H1 (cell line): Measurements from ENCODE around the gene SGK1.
"Not testable (repeated sequence)": the region's sequence is repeated elsewhere in the genome, so short reads cannot be mapped to it uniquely, and the experiment has no call there.

Source experiments
- EZH2 ChIP-seq: fragments of 200-600 bp; sonication (generic); IDR thresholded peaks from 2 replicates; pipeline ENCODE4 v1.7.1; 2012; ENCODE audit warnings: low read depth, mild to moderate bottlenecking, moderate library complexity, low read length, inconsistent platforms; ENCODE audit not compliant: severe bottlenecking
- MAFK ChIP-seq: IDR thresholded peaks from 2 replicates; pipeline ENCODE4 v1.6.1; 2012; ENCODE audit warnings: low read depth, mild to moderate bottlenecking, improper control_type of control experiment, low read length
- NANOG ChIP-seq: IDR thresholded peaks from 2 replicates; pipeline ENCODE4 v1.6.1; 2011; ENCODE audit warnings: low read length, low read depth, mild to moderate bottlenecking, inconsistent platforms; ENCODE audit not compliant: insufficient read depth, poor library complexity, severe bottlenecking
- POLR2A ChIP-seq, 2 experiments: IDR thresholded peaks; 1 replicate in 1 of 2; 2 replicates in 1 of 2; pipeline ENCODE4 v1.6.1; 2011; ENCODE audit warnings: low read depth in 2 of 2, low read length in 2 of 2, mild to moderate bottlenecking in 2 of 2; ENCODE audit errors: control extremely low read depth in 1 of 2
- POLR2AphosphoS5 ChIP-seq: IDR thresholded peaks from 2 replicates; pipeline ENCODE4 v1.6.1; 2011; ENCODE audit warnings: low read depth, low read length
- SIN3A ChIP-seq, 2 experiments: IDR thresholded peaks in 1 of 2; conservative IDR thresholded peaks in 1 of 2; 2 replicates each; pipeline ENCODE4 v1.6.1; 2011 to 2012; ENCODE audit warnings: low read length in 2 of 2, improper control_type of control experiment in 1 of 2, low read depth in 1 of 2, mild to moderate bottlenecking in 1 of 2
- TCF12 ChIP-seq: IDR thresholded peaks from 2 replicates; pipeline ENCODE4 v1.6.1; 2011; ENCODE audit warnings: low read depth, mild to moderate bottlenecking, low read length
- USF2 ChIP-seq: IDR thresholded peaks from 2 replicates; pipeline ENCODE4 v1.6.1; 2011; ENCODE audit warnings: low read length, improper control_type of control experiment
- YY1 ChIP-seq: IDR thresholded peaks from 2 replicates; pipeline ENCODE4 v1.6.1; 2011; ENCODE audit warnings: low read depth, mild to moderate bottlenecking, low read length
- TF ChIP-seq, protein P1 (sequence below), 3 experiments: IDR thresholded peaks; 1 replicate in 2 of 3; 2 replicates in 1 of 3; pipeline versions ENCODE4 v1.5.1 to v1.6.1; 2011; ENCODE audit warnings: low read length in 3 of 3, mild to moderate bottlenecking in 3 of 3, inconsistent platforms in 2 of 3, low read depth in 1 of 3, moderate library complexity in 1 of 3; ENCODE audit not compliant: insufficient read depth in 1 of 3; ENCODE audit errors: control extremely low read depth in 1 of 3
- TF ChIP-seq, protein P2 (sequence below): IDR thresholded peaks from 2 replicates; pipeline ENCODE4 v1.6.1; 2012; ENCODE audit warnings: low read length, inconsistent platforms

GRCh38 chr6:134192609-134193008 is 125.3 kb downstream of the SGK1 start:
- TF ChIP-seq EZH2; POLR2AphosphoS5; YY1; USF2; TCF12; MAFK; SIN3A (conservative IDR thresholded peaks at IDR 0.05 in 1 of 2, IDR thresholded peaks at IDR 0.05 in 1 of 2; ENCODE audit: low read depth in 1 of 2, low read length in 2 of 2); POLR2A (IDR thresholded peaks at IDR 0.05; ENCODE audit: control extremely low read depth in 1 of 2, low read depth in 2 of 2, low read length in 2 of 2); NANOG: not testable (repeated sequence)
- TF ChIP-seq, protein P1, sequence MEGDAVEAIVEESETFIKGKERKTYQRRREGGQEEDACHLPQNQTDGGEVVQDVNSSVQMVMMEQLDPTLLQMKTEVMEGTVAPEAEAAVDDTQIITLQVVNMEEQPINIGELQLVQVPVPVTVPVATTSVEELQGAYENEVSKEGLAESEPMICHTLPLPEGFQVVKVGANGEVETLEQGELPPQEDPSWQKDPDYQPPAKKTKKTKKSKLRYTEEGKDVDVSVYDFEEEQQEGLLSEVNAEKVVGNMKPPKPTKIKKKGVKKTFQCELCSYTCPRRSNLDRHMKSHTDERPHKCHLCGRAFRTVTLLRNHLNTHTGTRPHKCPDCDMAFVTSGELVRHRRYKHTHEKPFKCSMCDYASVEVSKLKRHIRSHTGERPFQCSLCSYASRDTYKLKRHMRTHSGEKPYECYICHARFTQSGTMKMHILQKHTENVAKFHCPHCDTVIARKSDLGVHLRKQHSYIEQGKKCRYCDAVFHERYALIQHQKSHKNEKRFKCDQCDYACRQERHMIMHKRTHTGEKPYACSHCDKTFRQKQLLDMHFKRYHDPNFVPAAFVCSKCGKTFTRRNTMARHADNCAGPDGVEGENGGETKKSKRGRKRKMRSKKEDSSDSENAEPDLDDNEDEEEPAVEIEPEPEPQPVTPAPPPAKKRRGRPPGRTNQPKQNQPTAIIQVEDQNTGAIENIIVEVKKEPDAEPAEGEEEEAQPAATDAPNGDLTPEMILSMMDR (IDR thresholded peaks at IDR 0.05; ENCODE audit: control extremely low read depth in 1 of 3, insufficient read depth in 1 of 3, low read depth in 1 of 3, low read length in 3 of 3), result not testable (repeated sequence)
- TF ChIP-seq, protein P2, sequence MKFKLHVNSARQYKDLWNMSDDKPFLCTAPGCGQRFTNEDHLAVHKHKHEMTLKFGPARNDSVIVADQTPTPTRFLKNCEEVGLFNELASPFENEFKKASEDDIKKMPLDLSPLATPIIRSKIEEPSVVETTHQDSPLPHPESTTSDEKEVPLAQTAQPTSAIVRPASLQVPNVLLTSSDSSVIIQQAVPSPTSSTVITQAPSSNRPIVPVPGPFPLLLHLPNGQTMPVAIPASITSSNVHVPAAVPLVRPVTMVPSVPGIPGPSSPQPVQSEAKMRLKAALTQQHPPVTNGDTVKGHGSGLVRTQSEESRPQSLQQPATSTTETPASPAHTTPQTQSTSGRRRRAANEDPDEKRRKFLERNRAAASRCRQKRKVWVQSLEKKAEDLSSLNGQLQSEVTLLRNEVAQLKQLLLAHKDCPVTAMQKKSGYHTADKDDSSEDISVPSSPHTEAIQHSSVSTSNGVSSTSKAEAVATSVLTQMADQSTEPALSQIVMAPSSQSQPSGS, result not testable (repeated sequence)
